ENCODE measurements around the gene EXT2. TPM values are rescaled to one million over a fixed set of nuclear protein-coding genes. Genes with fewer than 3 reads are reported as not detected.

EXT2 gene
- total and polyA plus RNA-seq, 7 donors, result 11.0 to 23.5 (median 21.4) TPM

DNA sequence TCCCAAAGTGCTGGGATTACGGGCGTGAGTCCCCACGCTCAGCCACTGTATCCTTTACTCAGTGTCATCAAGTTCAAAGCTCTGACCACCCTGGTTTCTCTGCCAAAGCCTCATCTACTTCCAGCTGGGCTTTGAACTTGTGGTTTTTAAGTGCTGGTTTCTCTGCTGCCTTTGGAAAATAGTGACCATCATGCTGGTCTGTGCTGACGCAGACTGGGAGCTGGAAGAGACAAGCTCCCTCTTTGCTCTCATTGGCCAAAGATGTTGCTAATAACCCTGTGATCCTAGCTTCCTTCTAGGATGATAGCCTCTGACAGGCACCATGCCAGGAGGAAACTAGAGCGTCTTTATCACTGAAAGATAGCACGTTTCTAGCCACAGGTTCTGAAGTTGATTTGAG is 152.0 kb downstream of the EXT2 start:
- intact Hi-C loops (cut with DNase I), result loop anchor here in 1 of 2 donors (10.0 kb wide), 1 partner anchor 73 kb away; no protein-coding TSS in a partner anchor
- Histone ChIP-seq H3K9me3 (peaks cover 5% of the 10 kb centered on the region), H3K4me1 (peaks cover 45% of the 10 kb centered on the region), H3K27me3 (ENCODE audit: insufficient read depth in 3 of 3, low read length in 2 of 3) (no peaks in the 10 kb centered on the region), H3K36me3 (ENCODE audit: insufficient read depth in 1 of 2, low read depth in 1 of 2) (no peaks in the 10 kb centered on the region), H3K27ac (no peak overlapping the region), H3K4me3 (no peak overlapping the region)
- DNase-seq (no peak), ATAC-seq (no peak)
- WGBS, 3 donors, result 72 to 82% (median 79%) methylated on average over 6 of the region's 6 CpGs
- TF ChIP-seq, protein P1, sequence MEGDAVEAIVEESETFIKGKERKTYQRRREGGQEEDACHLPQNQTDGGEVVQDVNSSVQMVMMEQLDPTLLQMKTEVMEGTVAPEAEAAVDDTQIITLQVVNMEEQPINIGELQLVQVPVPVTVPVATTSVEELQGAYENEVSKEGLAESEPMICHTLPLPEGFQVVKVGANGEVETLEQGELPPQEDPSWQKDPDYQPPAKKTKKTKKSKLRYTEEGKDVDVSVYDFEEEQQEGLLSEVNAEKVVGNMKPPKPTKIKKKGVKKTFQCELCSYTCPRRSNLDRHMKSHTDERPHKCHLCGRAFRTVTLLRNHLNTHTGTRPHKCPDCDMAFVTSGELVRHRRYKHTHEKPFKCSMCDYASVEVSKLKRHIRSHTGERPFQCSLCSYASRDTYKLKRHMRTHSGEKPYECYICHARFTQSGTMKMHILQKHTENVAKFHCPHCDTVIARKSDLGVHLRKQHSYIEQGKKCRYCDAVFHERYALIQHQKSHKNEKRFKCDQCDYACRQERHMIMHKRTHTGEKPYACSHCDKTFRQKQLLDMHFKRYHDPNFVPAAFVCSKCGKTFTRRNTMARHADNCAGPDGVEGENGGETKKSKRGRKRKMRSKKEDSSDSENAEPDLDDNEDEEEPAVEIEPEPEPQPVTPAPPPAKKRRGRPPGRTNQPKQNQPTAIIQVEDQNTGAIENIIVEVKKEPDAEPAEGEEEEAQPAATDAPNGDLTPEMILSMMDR (IDR thresholded peaks at IDR 0.05), result no peak

DNA sequence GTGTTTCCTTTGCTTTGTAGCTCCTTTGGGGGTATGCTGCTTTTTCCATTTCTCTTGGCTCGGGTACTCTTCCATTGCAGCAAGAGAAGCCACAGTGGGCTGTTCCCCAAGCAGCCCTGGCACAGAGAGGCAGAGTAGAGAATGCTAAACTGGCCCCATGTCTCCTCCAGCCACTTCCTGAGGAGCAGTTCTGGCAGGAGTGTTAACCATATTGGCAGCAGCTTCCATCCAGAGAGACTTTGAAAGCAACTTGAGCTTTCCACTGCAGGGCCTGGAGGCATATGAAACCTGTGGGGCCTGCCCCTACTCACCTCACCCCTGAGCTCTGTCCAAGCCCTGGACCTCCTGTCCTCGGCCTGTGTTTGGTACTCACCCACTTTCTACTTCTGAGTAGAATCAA is 152.6 kb downstream of the EXT2 start:
- Histone ChIP-seq H3K9me3 (peaks cover 11% of the 10 kb centered on the region), H3K36me3 (ENCODE audit: insufficient read depth in 1 of 2, low read depth in 1 of 2) (no peaks in the 10 kb centered on the region), H3K4me3 (no peak overlapping the region), H3K27ac (no peak overlapping the region), H3K4me1 (peaks cover 39% of the 10 kb centered on the region), H3K27me3 (ENCODE audit: insufficient read depth in 3 of 3, low read length in 2 of 3) (no peaks in the 10 kb centered on the region)
- WGBS, 3 donors, result 23 to 64% (median 40%) methylated on average over 2 of the region's 2 CpGs
- ATAC-seq (peak in 3 of 4 donors; percentile 25 to 52 (median 42)), DNase-seq (no peak)
- TF ChIP-seq, protein P1 (IDR thresholded peaks at IDR 0.05), result no peak
- intact Hi-C loops (cut with DNase I), result loop anchor here in 1 of 2 donors (10.0 kb wide), 1 partner anchor 73 kb away; no protein-coding TSS in a partner anchor

DNA sequence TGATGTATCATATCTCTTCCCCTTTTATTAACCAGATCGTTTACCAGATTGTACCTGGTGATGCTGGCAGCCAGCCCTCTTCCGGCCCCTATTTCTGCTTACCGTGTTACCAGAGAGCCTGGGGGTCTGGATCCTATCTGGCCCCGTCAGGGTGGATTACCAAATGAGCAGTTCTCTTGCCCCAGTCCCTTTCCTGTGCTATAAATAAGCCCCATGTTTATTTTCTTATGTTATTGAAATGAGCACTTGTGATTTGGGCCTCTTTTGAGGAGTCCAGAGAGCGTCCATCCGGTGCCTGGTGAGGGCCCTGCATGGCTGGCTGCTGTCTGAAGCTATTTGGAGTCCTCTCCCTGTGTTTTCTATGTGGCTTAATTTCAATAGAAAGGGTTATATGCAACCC is 154.9 kb downstream of the EXT2 start:
- TF ChIP-seq, protein P1 (IDR thresholded peaks at IDR 0.05), result no peak
- DNase-seq (no peak), ATAC-seq (no peak)
- Histone ChIP-seq H3K4me3 (no peak overlapping the region), H3K27me3 (ENCODE audit: insufficient read depth in 3 of 3, low read length in 2 of 3) (no peaks in the 10 kb centered on the region), H3K9me3 (peaks cover 19% of the 10 kb centered on the region), H3K4me1 (peaks cover 22% of the 10 kb centered on the region), H3K27ac (no peak overlapping the region), H3K36me3 (ENCODE audit: insufficient read depth in 1 of 2, low read depth in 1 of 2) (no peaks in the 10 kb centered on the region)
- 90 to 94% (median 92%) methylated on average over 6 of the region's 6 CpGs for WGBS, 3 donors
- intact Hi-C loops (cut with DNase I), result no loop called here

DNA sequence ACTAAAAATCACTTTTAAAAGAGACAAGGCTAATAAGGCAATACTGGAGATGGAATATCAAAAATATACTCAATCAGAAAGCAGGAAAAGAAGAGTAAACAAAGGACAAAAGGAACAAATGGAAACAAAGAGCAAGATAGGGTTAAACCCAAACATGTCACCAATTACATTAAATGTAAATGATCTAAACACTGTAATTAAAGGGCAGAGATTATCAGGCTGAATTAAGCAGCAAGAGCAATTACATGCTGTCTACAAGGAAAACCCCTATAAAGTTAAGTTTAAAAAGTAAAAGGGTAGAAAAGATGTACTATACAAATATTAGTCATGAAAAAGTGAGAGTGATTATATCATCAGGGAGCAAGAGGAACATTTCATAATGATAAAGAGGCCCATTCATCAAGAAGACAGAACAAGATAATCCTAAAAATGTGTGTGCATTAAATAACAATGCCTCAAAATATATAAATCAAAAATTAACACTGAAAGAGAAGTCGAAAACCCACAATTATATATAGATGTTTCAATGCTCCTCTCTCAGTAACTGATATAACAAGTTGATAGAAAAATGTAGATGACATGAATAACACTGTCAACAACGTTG is 157.6 kb downstream of the EXT2 start:
- DNase-seq (no peak), ATAC-seq (no peak)
- H3K4me1 ChIP-seq, result peaks cover 6% of the 10 kb centered on the region
- TF ChIP-seq, protein P1 (IDR thresholded peaks at IDR 0.05), result no peak
- no peak overlapping the region for H3K27ac ChIP-seq
- no peaks in the 10 kb centered on the region for H3K36me3 ChIP-seq (ENCODE audit: insufficient read depth in 1 of 2, low read depth in 1 of 2)
- H3K4me3 ChIP-seq, result no peak overlapping the region
- peaks cover 19% of the 10 kb centered on the region for H3K9me3 ChIP-seq
- no peaks in the 10 kb centered on the region for H3K27me3 ChIP-seq (ENCODE audit: insufficient read depth in 3 of 3, low read length in 2 of 3)
- 93 to 98% (median 96%) methylated on average over 2 of the region's 2 CpGs for WGBS, 3 donors
- intact Hi-C loops (cut with DNase I), result no loop called here

All from psoas muscle (tissue), 8 donors.